Spleen (tissue), 11 donors: ENCODE data around the gene ABCA5. TPM values are rescaled to one million over a fixed set of nuclear protein-coding genes. Genes with fewer than 3 reads are reported as not detected.

Experiments
- DNase-seq: peaks from one replicate; pipeline ENCODE4 v3.0.0-alpha.2; 2020
- H3K27ac ChIP-seq, 8 donors: fragments of 200-600 bp; sonication (generic) in 7 of 8; 1 replicate in 4 of 8; 2 replicates in 4 of 8; pipeline versions ENCODE4 v1.5.0 to v1.8.0; 2016 to 2021; ENCODE audit warnings: inconsistent platforms in 4 of 8, mild to moderate bottlenecking in 4 of 8, moderate library complexity in 1 of 8
- H3K27me3 ChIP-seq, 7 donors: fragments of 200-600 bp; sonication (generic) in 6 of 7; replicated peaks in 1 of 7; 1 replicate in 4 of 7; 2 replicates in 3 of 7; pipeline versions ENCODE4 v1.5.0 to v1.8.0; 2016 to 2021; ENCODE audit warnings: inconsistent platforms in 3 of 7, mild to moderate bottlenecking in 1 of 7
- H3K36me3 ChIP-seq, 6 donors: fragments of 200-600 bp; sonication (generic) in 5 of 6; 1 replicate in 4 of 6; 2 replicates in 2 of 6; pipeline versions ENCODE4 v1.5.0 to v1.8.0; 2016 to 2021; ENCODE audit warnings: inconsistent platforms in 2 of 6
- H3K4me1 ChIP-seq, 6 donors: fragments of 200-600 bp; sonication (generic) in 5 of 6; 1 replicate in 3 of 6; 2 replicates in 3 of 6; pipeline versions ENCODE4 v1.5.0 to v1.8.0; 2016 to 2021; ENCODE audit warnings: inconsistent platforms in 3 of 6
- H3K4me3 ChIP-seq, 8 donors: fragments of 200-600 bp; sonication (generic) in 7 of 8; 1 replicate in 4 of 8; 2 replicates in 4 of 8; pipeline versions ENCODE4 v1.5.0 to v1.8.0; 2016 to 2021; ENCODE audit warnings: inconsistent platforms in 4 of 8, mild to moderate bottlenecking in 4 of 8, moderate library complexity in 2 of 8
- H3K9me3 ChIP-seq, 8 donors: fragments of 200-600 bp; sonication (generic) in 7 of 8; 1 replicate in 4 of 8; 2 replicates in 4 of 8; pipeline versions ENCODE4 v1.5.0 to v1.8.0; 2016 to 2021; ENCODE audit warnings: inconsistent platforms in 4 of 8
- POLR2A ChIP-seq, 3 donors: fragments of 450-650 bp; IDR thresholded peaks; one replicate each; pipeline ENCODE4 v1.5.1; 2017; ENCODE audit warnings: antibody characterized with exemption in 3 of 3, mild to moderate bottlenecking in 1 of 3
- POLR2AphosphoS5 ChIP-seq, 3 donors: sonication (generic); formaldehyde crosslinking; IDR thresholded peaks; one replicate each; pipeline ENCODE4 v1.5.1; 2017; ENCODE audit warnings: antibody characterized with exemption in 3 of 3
- WGBS, 5 donors: extraction: QIAGEN DNeasy Blood & Tissue Kit in 3 of 5; methylation state at CpG; one replicate each; pipeline versions ENCODE4 v1.1.5 to v1.1.7; 2013 to 2018; 5-methylcytosine and 5-hydroxymethylcytosine counted together
- intact Hi-C: fragments of 100-400 bp; cut with DNase I; formaldehyde crosslinking; loops from one replicate; pipeline ENCODE4 v1.15.0; 2023; ENCODE audit warnings: low total_unique reads
- polyA plus RNA-seq, 3 donors: library from polyadenylated mRNA; stranded (reverse); fragments of 200-250 nt; gene quantifications; one replicate each; pipeline ENCODE4 v1.2.1, GENCODE V29; 2013
- total RNA-seq, 7 donors: library from RNA; depleted of rRNA in 3 of 7; stranded (reverse); fragments of >200 nt in 3 of 7; fragmentation: NEBNext Ultra II Directional in 4 of 7; extraction: Animal tissue kit (Norgen Biotek cat#: 25700) in 4 of 7; gene quantifications; one replicate each; pipeline versions ENCODE4 v1.1.0 to v1.2.1, GENCODE V29; 2016 to 2021
- TF ChIP-seq, protein P1 (sequence below), 11 experiments: fragments of 200-600 bp in 7 of 11; fragments of 450-650 bp in 4 of 11; sonication (generic) in 4 of 11; IDR thresholded peaks in 8 of 11; conservative IDR thresholded peaks in 3 of 11; 1 replicate in 7 of 11; 2 replicates in 4 of 11; pipeline versions ENCODE4 v1.4.0 to v1.8.0; 2016 to 2021; ENCODE audit warnings: antibody characterized with exemption in 11 of 11, inconsistent platforms in 4 of 11, mild to moderate bottlenecking in 1 of 11
- donor health status: healthy with polysubstance abuse.
- donor health status: DM: no; HTN: no; CAD: no; lungs with moderate emphysema.
- donor health status: DM: no; HTN: no; CAD: no.
- donor health status: Bipolar disorder and iron deficiency.
- donor health status: healthy.
- donor health status: DM: no; HTN: no; CAD: no.
- donor health status: DM: yes; HTN: yes; CAD: no.

The ABCA5 gene
- total and polyA plus RNA-seq, 10 donors: 9.5 to 43.8 (median 23.6) TPM

GRCh38 chr17:69269131-69269998 lies 57.6 kb downstream of the ABCA5 start:
- TF ChIP-seq POLR2AphosphoS5 (IDR thresholded peaks at IDR 0.05): no peak
- no peak for TF ChIP-seq POLR2A (IDR thresholded peaks at IDR 0.05)
- TF ChIP-seq, protein P1, sequence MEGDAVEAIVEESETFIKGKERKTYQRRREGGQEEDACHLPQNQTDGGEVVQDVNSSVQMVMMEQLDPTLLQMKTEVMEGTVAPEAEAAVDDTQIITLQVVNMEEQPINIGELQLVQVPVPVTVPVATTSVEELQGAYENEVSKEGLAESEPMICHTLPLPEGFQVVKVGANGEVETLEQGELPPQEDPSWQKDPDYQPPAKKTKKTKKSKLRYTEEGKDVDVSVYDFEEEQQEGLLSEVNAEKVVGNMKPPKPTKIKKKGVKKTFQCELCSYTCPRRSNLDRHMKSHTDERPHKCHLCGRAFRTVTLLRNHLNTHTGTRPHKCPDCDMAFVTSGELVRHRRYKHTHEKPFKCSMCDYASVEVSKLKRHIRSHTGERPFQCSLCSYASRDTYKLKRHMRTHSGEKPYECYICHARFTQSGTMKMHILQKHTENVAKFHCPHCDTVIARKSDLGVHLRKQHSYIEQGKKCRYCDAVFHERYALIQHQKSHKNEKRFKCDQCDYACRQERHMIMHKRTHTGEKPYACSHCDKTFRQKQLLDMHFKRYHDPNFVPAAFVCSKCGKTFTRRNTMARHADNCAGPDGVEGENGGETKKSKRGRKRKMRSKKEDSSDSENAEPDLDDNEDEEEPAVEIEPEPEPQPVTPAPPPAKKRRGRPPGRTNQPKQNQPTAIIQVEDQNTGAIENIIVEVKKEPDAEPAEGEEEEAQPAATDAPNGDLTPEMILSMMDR (IDR thresholded peaks at IDR 0.05 in 8 of 11, conservative IDR thresholded peaks at IDR 0.05 in 3 of 11): no peak
- WGBS, 5 donors: 57 to 86% (median 76%) methylated on average over 6 of the region's 6 CpGs
- Histone ChIP-seq H3K27me3 (no peaks in the 10 kb centered on the region), H3K9me3 (no peaks in the 10 kb centered on the region), H3K4me1 (no peaks in the 10 kb centered on the region), H3K4me3 (no peak overlapping the region), H3K27ac (no peak overlapping the region), H3K36me3 (peaks cover 0 to under 1% (median 0%) of the 10 kb centered on the region in 6 donors)
- intact Hi-C loops: no loop called here
- DNase-seq: no peak

DNA sequence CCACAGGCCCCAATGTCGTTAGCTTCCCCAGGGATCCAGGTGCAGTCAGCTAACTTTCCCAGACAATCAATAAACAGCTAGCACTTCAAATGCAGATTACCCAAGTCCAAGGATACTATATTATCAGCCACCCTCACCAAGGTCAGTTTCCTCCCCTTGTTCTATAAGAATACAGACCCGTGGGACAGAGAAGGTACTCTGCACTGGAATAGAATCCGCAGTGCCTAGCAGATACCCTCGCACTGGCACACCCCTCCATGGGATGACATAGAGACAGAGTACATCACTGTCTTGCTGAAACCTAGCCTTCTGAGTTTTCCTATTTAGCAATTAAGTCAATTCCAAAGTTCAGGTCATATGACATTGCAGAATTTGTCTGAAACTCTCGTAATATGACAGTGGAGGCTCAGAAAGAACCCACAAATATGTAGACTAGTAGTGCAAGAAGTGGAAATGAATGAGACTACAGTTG lies 58.4 kb downstream of the ABCA5 start:
- peaks cover 0 to 8% (median 0%) of the 10 kb centered on the region in 6 donors for H3K36me3 ChIP-seq
- no peak overlapping the region for H3K4me3 ChIP-seq
- H3K27me3 ChIP-seq: no peaks in the 10 kb centered on the region
- TF ChIP-seq POLR2A (IDR thresholded peaks at IDR 0.05) (no peak), POLR2AphosphoS5 (IDR thresholded peaks at IDR 0.05) (no peak)
- TF ChIP-seq, protein P1 (IDR thresholded peaks at IDR 0.05 in 8 of 11, conservative IDR thresholded peaks at IDR 0.05 in 3 of 11): no peak
- no peaks in the 10 kb centered on the region for H3K4me1 ChIP-seq
- H3K27ac ChIP-seq: no peak overlapping the region
- no peaks in the 10 kb centered on the region for H3K9me3 ChIP-seq
- 73 to 92% (median 80%) methylated on average over 5 of the region's 5 CpGs for WGBS, 5 donors
- no peak for DNase-seq
- intact Hi-C loops: no loop called here

DNA sequence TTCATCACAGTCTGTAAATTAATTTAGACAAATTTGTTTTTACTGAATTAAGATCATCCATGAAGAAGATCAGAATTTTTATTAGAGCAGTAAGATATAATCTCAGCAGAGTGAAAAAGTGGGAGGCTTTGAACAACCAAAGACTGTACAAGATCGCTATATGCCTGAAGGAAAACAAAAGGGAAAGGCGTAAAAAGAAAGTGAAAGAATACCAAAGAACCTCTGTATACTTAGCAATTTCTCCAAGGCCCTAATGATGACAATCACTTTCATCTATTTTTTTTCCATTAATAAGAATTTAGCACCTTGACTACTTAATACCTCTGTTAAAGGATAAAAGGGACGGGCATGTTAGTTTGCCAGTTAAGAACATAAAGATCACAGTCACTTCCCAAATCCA lies 59.7 kb downstream of the ABCA5 start:
- WGBS, 5 donors: 71 to 96% (median 88%) methylated on average over 3 of the region's 3 CpGs
- H3K9me3 ChIP-seq: no peaks in the 10 kb centered on the region
- intact Hi-C loops: no loop called here
- no peaks in the 10 kb centered on the region for H3K27me3 ChIP-seq
- TF ChIP-seq POLR2A (IDR thresholded peaks at IDR 0.05) (no peak), POLR2AphosphoS5 (IDR thresholded peaks at IDR 0.05) (no peak)
- TF ChIP-seq, protein P1 (IDR thresholded peaks at IDR 0.05 in 8 of 11, conservative IDR thresholded peaks at IDR 0.05 in 3 of 11): no peak
- H3K4me3 ChIP-seq: no peak overlapping the region
- H3K36me3 ChIP-seq: peaks cover 0 to 8% (median 0%) of the 10 kb centered on the region in 6 donors
- no peak for DNase-seq
- no peak overlapping the region for H3K27ac ChIP-seq
- no peaks in the 10 kb centered on the region for H3K4me1 ChIP-seq

GRCh38 chr17:69265873-69266272 lies 61.1 kb downstream of the ABCA5 start:
- TF ChIP-seq POLR2A (IDR thresholded peaks at IDR 0.05) (no peak), POLR2AphosphoS5 (IDR thresholded peaks at IDR 0.05) (no peak)
- TF ChIP-seq, protein P1 (IDR thresholded peaks at IDR 0.05 in 8 of 11, conservative IDR thresholded peaks at IDR 0.05 in 3 of 11): no peak
- Histone ChIP-seq H3K9me3 (no peaks in the 10 kb centered on the region), H3K27me3 (no peaks in the 10 kb centered on the region), H3K36me3 (peaks cover 0 to 8% (median 0%) of the 10 kb centered on the region in 6 donors), H3K27ac (no peak overlapping the region), H3K4me1 (no peaks in the 10 kb centered on the region), H3K4me3 (no peak overlapping the region)
- intact Hi-C loops: no loop called here
- DNase-seq: no peak
- 88 to 98% (median 92%) methylated on average over 1 of the region's 1 CpG for WGBS, 5 donors
